Glomerular visceral epithelial cell (primary cell): ENCODE data around the gene PRUNE1.

Experiments
- DNase-seq: peaks from one replicate; pipeline ENCODE4 v3.0.0-alpha.2; 2016; ENCODE audit errors: extremely low spot score

PRUNE1 gene

GRCh38 chr1:151050051-151050688, 41.9 kb downstream of the PRUNE1 start:
- DNase-seq: no peak

- no peak for DNase-seq
These were observed 43.2 kb downstream of the PRUNE1 start for GRCh38 chr1:151051356-151052009.

GRCh38 chr1:151054971-151055547, 46.8 kb downstream of the PRUNE1 start:
- DNase-seq: no peak

- no peak for DNase-seq
These were observed 47.3 kb downstream of the PRUNE1 start for GRCh38 chr1:151055581-151055980.

- DNase-seq: no peak
These were observed 47.9 kb downstream of the PRUNE1 start for GRCh38 chr1:151056149-151056548.

- peak; percentile 18 for DNase-seq
These were observed 50.4 kb downstream of the PRUNE1 start for GRCh38 chr1:151058692-151059091.

- peak; percentile 89 for DNase-seq
These were observed 51.1 kb downstream of the PRUNE1 start, which contains the start of gene CDC42SE1 for GRCh38 chr1:151059109-151060006. Gene CDC42SE1 (minus strand): TSS chr1:151059622. CDS start chr1:151055730, 3,892 bp downstream.

- DNase-seq: peak; percentile 72
These were observed 51.9 kb downstream of the PRUNE1 start, which contains the start of gene MLLT11 for GRCh38 chr1:151060007-151060656. Gene MLLT11 (plus strand): TSS chr1:151060397. CDS start chr1:151067225, 6,828 bp downstream.

DNA sequence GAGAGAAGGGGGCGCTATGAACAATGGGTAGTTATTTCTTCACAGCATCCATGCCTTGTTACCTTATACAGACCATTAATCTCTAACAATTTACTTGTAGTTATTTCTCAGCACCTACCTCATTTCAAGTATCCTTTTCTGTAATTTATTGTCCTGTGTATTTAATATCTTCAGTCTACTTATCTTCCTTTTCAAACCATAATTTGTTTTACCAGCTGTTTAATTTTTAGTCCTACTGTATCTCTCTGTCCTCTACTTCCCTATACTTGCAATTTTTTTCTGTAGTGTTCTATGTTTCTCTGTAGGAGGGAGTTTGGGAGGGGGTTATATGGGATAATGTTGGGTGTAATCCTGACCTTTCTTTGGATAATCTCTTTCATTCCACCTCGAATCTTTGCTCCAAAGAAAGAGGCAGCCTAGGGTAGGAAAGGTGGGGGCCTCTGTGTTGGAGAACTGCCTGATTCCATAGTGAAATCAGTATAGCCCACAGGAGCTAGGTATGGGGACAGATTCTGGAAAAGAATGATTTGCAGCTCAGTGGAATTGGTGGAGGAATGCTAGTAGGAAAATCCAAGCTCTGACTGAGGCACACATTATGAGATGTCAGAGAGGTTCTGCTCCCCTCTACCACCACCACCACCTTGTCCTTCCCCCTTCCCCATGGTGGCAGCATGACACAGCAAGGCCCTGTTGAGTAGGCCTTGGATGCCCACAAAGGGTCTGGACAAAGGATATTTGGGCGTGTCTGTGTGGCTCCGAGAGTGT, 52.6 kb downstream of the PRUNE1 start:
- DNase-seq: no peak

DNA sequence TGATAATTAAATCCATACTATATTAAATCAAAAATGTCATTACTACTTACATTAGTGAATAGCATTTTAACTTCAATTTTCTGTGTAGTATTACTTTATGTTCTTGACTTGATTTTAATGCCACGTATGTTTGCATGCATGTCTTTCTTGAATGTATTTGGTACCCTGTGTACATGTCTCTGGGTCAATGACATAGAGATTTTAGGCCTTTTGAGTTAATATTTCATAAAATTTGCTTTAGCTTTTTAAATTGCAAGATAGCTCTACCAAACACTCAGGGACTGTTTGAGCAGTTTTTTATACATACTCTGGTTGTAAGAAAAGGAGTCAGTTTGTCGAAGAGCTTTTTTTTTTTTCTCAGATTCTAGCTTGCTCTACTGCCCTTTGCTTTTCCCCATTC, 53.5 kb downstream of the PRUNE1 start:
- no peak for DNase-seq

- peak; percentile 70 for DNase-seq
These were observed 54.6 kb downstream of the PRUNE1 start for GRCh38 chr1:151062741-151063371.

DNA sequence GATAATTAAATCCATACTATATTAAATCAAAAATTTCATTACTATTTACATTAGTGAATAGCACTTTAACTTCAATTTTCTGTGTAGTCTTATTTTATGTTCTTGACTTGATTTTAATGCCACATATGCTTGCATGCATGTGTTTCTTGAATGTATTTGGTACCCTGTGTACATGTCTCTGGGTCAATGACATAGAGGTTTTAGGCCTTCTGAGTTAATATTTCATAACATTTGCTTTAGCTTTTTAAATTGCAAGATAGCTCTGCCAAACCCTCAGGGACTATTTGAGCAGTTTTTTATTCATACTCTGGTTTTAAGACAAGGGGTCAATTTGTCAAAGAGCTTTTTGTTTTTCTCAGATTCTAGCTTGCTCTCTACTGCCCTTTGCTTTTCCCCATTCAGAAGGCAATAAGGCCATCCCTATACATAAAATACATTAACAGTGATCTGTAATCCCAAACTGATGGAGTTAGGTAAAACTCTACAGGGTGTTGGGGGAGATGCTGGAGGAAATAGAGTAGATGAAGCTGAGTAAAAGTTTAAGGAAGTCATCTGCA, 56.9 kb downstream of the PRUNE1 start:
- DNase-seq: no peak

GRCh38 chr1:151067185-151067584, 58.9 kb downstream of the PRUNE1 start:
- no peak for DNase-seq

DNA sequence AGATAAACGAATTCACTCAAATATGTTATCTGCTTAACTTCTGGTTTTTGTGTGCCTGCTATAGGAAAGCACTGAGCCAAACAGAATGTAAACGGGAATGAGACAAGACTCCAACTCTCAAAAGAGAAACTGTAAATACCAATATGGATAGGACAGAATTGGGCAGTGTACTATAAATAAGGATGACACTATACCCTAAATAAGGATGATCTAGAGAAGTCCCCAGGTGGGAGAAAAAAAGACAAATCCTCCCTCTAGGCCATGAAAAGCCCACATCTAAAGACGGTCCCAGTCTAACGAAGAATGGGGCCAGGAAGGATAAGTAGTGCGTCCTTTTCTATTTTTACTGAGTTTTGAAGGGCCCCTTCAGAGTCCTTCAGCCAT, 60.8 kb downstream of the PRUNE1 start:
- DNase-seq: no peak

DNA sequence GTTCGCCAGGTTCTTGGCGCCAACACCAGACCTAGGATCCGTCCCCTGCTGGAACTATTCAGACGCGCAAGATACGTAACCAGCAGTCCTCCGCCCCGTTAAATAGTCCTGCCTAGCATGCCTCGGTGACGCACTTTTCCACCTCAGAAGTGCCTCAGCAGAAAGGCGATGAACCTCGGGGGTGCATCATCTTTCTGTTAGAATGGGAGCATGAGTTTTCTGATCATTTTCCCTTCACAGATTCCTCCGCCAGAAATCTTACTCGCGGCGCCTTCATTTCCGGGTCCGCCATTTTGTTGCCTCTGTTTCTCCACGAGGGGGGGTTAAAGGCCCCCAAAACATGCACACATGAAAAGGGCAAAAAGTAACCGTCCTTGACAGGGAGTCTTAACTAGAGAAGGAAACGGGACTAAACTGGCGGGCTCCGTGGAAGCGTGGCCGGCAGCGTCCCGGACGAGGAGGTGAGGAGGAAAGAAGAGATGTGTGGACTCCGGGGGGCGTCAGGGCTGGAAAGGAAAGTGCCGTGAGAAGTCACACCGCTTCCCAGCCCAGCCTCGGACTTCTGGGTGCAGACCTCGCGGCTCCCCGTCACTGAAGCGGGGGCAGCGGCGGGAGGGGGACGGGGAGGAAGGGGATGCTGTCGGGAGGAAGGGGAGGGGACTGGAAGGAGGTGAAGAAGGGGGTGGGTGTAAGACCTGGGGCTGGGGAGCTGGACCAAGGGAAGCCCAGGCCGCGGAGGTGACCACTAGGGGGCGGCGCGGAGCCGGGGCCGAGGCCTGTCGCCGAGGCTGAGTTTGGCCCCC, 62.4 kb downstream of the PRUNE1 start, which contains the start of gene GABPB2:
GABPB2 (plus strand) TSS at position 288 of the 803 bp plus-strand sequence. CDS start 17,429 bp downstream, outside the sequence.
- DNase-seq: peak; percentile 92

DNA sequence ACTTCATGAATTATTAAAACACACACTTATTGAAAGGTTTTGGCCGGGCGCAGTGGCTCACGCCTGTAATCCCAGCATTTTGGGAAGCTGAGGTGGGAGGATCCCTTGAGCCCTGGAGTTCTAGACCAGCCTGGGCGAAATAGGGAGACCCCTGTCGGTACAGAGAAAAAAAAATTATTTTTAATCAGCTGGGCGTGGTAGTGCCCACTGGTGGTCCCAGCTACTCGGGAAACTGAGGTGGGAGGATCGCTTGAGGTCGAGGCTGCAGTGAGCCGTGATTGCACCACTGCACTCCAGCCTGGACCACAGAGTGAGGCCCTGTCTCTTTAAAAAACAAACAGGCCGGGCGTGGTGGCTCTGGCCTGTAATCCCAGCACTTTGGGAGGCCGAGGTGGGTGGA, 64.0 kb downstream of the PRUNE1 start:
- no peak for DNase-seq
